Smooth muscle cell (in vitro differentiated cells): Measurements from ENCODE around the gene PPP2R3A. TPM values are rescaled to one million over a fixed set of nuclear protein-coding genes. Genes with fewer than 3 reads are reported as not detected.
A peak's percentile ranks its signal among the peaks of the same experiment; 100 is the strongest.

Experiments used
- DNase-seq: peaks from one replicate; lab custom pipeline; 2025; ENCODE audit not compliant: unreplicated experiment; lab: John Stamatoyannopoulos, UW
- H2AFZ ChIP-seq: fragments of 200-600 bp; sonication (generic); 2 replicates; pipeline ENCODE4 v1.6.0; 2016; ENCODE audit warnings: antibody characterized with exemption, low read depth, mild to moderate bottlenecking
- H3F3A ChIP-seq: fragments of 200-600 bp; sonication (generic); 2 replicates; pipeline ENCODE4 v1.6.0; 2017; ENCODE audit warnings: antibody characterized with exemption, low read depth
- H3K27ac ChIP-seq: fragments of 200-600 bp; sonication (generic); 2 replicates; pipeline ENCODE4 v1.5.1; 2016; ENCODE audit warnings: low read depth, mild to moderate bottlenecking
- H3K27me3 ChIP-seq: fragments of 200-600 bp; sonication (generic); 2 replicates; pipeline ENCODE4 v1.6.1; 2016; ENCODE audit warnings: low read depth, mild to moderate bottlenecking
- H3K36me3 ChIP-seq: fragments of 200-600 bp; sonication (generic); 2 replicates; pipeline ENCODE4 v1.5.1; 2016; ENCODE audit warnings: low read depth
- H3K4me1 ChIP-seq: fragments of 200-600 bp; sonication (generic); 2 replicates; pipeline ENCODE4 v1.5.1; 2016; ENCODE audit warnings: low read depth
- H3K4me2 ChIP-seq: fragments of 200-600 bp; sonication (generic); 2 replicates; pipeline ENCODE4 v1.6.0; 2016; ENCODE audit warnings: mild to moderate bottlenecking
- H3K4me3 ChIP-seq: fragments of 200-600 bp; sonication (generic); 2 replicates; pipeline ENCODE4 v1.5.1; 2016; ENCODE audit warnings: mild to moderate bottlenecking
- H3K79me2 ChIP-seq: fragments of 200-600 bp; sonication (generic); 2 replicates; pipeline ENCODE4 v1.6.0; 2016; ENCODE audit warnings: low read depth, mild to moderate bottlenecking
- H3K9ac ChIP-seq: fragments of 200-600 bp; sonication (generic); 2 replicates; pipeline ENCODE4 v1.6.0; 2016; ENCODE audit warnings: low read depth
- H3K9me3 ChIP-seq: fragments of 200-600 bp; sonication (generic); replicated peaks from 2 replicates; pipeline ENCODE4 v1.5.1; 2016; ENCODE audit warnings: low read depth
- H4K20me1 ChIP-seq: fragments of 200-600 bp; sonication (generic); 2 replicates; pipeline ENCODE4 v1.6.0; 2016; ENCODE audit warnings: low read depth
- WGBS: methylation state at CpG from one replicate; pipeline ENCODE4 v1.1.7; 2016; ENCODE audit warnings: low lambda C conversion rate; 5-methylcytosine and 5-hydroxymethylcytosine counted together
- polyA plus RNA-seq: library from polyadenylated mRNA; unstranded; fragments of >200 nt; fragmentation: Nextera tagmentation; extraction: Ambion mirVana; gene quantifications from 2 replicates; pipeline ENCODE4 v1.2.1, GENCODE V29; 2016
- total RNA-seq: library from RNA; depleted of rRNA; stranded (reverse); fragments of >200 nt; gene quantifications from 2 replicates; pipeline ENCODE4 v1.2.3, GENCODE V29; 2014
- TF ChIP-seq, protein P1 (sequence below): fragments of 200-600 bp; sonication (generic); IDR thresholded peaks from 2 replicates; pipeline ENCODE4 v1.5.1; 2017; ENCODE audit warnings: borderline replicate concordance, mild to moderate bottlenecking, antibody characterized with exemption; ENCODE audit not compliant: insufficient read depth, poor library complexity, severe bottlenecking

Gene PPP2R3A
- total and polyA plus RNA-seq, 2 experiments from 2014 or later: 8.0 to 24.7 TPM

DNA sequence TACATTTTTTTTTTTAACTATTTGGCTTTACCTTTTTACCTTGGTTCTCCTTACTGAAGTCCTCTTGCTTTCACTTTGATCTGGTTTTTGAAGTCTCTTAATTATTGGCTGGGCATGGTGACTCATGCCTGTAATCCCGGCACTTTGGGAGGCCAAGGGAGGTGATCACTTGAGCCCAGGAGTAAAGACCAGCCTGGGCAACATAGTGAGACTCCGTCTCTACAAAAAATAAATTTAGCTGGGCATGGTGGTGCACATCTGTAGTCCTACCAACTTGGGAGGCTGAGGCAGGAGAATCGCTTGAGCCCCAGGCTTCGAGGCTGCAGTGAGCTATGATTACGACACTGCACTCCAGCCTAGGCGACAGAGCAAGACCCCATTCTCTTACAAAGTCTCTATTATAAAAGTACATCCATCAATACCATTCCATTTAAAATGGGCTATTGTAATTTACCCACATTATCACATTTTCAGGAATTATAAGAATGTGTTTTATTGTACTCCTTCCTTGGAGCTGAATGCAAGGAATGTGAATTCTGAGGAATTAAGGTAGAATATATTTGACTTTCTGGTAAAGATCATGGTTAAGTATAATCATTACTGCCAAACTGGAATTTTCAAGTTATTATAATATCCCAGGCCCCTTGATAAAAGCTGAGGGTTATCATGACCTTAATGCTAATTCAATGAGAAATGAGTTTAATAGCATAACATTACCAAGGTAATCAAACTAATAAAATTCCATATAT, 181.6 kb downstream of the PPP2R3A start:
- H3K9ac ChIP-seq: no peak overlapping the region
- peaks cover 62% of the 10 kb centered on the region for H3K79me2 ChIP-seq
- no peaks in the 10 kb centered on the region for H3K36me3 ChIP-seq
- H4K20me1 ChIP-seq: peaks cover 80% of the 10 kb centered on the region
- H3F3A ChIP-seq: peaks cover 17% of the 10 kb centered on the region
- TF ChIP-seq, protein P1, sequence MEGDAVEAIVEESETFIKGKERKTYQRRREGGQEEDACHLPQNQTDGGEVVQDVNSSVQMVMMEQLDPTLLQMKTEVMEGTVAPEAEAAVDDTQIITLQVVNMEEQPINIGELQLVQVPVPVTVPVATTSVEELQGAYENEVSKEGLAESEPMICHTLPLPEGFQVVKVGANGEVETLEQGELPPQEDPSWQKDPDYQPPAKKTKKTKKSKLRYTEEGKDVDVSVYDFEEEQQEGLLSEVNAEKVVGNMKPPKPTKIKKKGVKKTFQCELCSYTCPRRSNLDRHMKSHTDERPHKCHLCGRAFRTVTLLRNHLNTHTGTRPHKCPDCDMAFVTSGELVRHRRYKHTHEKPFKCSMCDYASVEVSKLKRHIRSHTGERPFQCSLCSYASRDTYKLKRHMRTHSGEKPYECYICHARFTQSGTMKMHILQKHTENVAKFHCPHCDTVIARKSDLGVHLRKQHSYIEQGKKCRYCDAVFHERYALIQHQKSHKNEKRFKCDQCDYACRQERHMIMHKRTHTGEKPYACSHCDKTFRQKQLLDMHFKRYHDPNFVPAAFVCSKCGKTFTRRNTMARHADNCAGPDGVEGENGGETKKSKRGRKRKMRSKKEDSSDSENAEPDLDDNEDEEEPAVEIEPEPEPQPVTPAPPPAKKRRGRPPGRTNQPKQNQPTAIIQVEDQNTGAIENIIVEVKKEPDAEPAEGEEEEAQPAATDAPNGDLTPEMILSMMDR: no peak
- DNase-seq: no peak
- H3K4me3 ChIP-seq: no peak overlapping the region
- peaks cover 5% of the 10 kb centered on the region for H3K4me1 ChIP-seq
- H3K9me3 ChIP-seq: no peaks in the 10 kb centered on the region
- peak overlapping the region; percentile 14 for H3K4me2 ChIP-seq
- WGBS: 79% methylated on average over 6 of the region's 6 CpGs
- H3K27ac ChIP-seq: no peak overlapping the region
- no peak overlapping the region for H2AFZ ChIP-seq
- H3K27me3 ChIP-seq: no peaks in the 10 kb centered on the region

DNA sequence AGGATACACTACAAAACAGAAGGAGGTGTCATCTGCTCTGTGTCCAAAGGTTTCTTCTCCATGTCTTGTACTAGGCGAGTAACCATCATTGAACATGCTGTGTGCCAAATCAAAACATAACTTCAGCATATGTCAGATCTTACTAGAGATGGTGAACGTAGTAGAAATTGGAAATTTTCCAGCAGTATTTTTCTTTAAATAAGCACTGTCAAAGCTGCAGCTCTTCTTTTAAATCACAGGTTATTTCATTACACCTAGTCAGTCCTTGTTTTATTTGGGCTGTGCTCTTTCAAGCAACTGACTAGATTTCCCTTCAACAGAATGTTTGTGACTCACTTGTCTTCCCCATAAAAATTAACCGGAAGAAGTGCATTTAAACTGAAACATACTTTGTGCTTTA, 184.1 kb downstream of the PPP2R3A start:
- Histone ChIP-seq H4K20me1 (peaks cover 90% of the 10 kb centered on the region), H3K36me3 (no peaks in the 10 kb centered on the region), H3K27me3 (no peaks in the 10 kb centered on the region), H3K4me3 (no peak overlapping the region), H3K9me3 (no peaks in the 10 kb centered on the region), H3K79me2 (peaks cover 85% of the 10 kb centered on the region), H2AFZ (no peak overlapping the region), H3K27ac (peak overlapping the region; percentile 49), H3K4me2 (peak overlapping the region; percentile 54), H3K4me1 (peaks cover 5% of the 10 kb centered on the region), H3F3A (peaks cover 17% of the 10 kb centered on the region), H3K9ac (no peak overlapping the region)
- TF ChIP-seq, protein P1: no peak
- DNase-seq: no peak
- WGBS: 61% methylated on average over 3 of the region's 3 CpGs

DNA sequence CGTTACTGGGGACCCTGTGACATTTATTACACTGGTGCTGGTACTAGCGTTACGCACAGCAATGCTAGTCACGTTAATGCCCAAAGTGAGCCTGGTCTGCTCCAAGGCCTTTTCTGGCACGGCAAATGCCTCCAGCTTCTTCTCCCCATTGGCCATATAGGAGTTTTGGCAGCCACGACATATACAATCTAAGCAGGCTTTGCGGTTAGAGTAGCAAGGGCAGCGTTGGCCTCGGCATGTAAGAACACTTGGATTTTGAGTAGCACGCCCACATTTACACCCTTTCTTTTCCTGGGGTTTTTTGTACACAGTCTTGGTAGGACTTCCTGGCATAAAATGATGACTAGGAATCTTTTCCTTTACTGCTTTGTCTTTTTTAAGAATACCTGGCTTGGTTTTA, 185.7 kb downstream of the PPP2R3A start:
- Histone ChIP-seq H3K27ac (peak overlapping the region; percentile 49), H3K27me3 (no peaks in the 10 kb centered on the region), H3K4me1 (peaks cover 5% of the 10 kb centered on the region), H3K36me3 (no peaks in the 10 kb centered on the region), H4K20me1 (peaks cover 100% of the 10 kb centered on the region), H3K4me2 (no peak overlapping the region), H3F3A (peaks cover 12% of the 10 kb centered on the region), H3K4me3 (no peak overlapping the region), H3K9ac (no peak overlapping the region), H2AFZ (no peak overlapping the region), H3K79me2 (peaks cover 95% of the 10 kb centered on the region), H3K9me3 (no peaks in the 10 kb centered on the region)
- 87% methylated on average over 10 of the region's 10 CpGs for WGBS
- DNase-seq: no peak
- TF ChIP-seq, protein P1: no peak

DNA sequence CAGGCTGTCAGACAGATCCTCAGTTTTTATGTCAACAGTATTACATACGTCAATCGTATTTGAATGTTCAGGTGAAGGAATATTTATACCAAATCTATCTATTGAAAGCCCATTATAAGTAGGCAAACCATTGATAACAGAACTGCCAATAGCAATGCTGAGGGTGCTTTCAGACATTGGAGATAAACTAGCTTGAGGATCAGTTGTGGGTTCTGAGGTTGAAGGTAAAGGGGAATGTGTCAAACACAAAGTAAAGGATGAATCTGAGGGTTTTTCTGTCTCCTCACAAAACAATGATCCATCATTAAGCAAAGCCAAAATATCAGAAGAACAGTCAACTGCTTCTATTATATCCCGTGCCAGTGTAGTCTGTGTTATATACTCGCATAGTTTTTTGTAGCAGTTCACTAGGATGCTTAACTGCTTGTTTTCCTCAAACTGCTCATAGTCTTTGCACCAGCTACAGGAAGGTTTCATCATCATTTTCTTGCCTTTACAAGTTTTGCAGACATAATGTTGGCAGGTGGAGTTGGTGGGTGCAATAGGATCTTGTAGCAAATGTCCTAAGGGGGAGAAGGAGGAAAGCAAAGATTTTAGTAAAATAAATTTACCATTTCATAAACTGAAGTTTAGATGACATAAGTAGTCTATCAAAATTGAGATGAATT, 186.8 kb downstream of the PPP2R3A start:
- Histone ChIP-seq H4K20me1 (peaks cover 100% of the 10 kb centered on the region), H3F3A (peaks cover 12% of the 10 kb centered on the region), H2AFZ (no peak overlapping the region), H3K4me3 (no peak overlapping the region), H3K27me3 (no peaks in the 10 kb centered on the region), H3K9ac (no peak overlapping the region), H3K4me2 (no peak overlapping the region), H3K36me3 (no peaks in the 10 kb centered on the region), H3K27ac (no peak overlapping the region), H3K79me2 (peaks cover 95% of the 10 kb centered on the region), H3K4me1 (peaks cover 5% of the 10 kb centered on the region), H3K9me3 (no peaks in the 10 kb centered on the region)
- DNase-seq: no peak
- TF ChIP-seq, protein P1: no peak
- 94% methylated on average over 4 of the region's 4 CpGs for WGBS
